Kidney tubule cell (primary cell): ENCODE measurements around the gene CEMIP.

ENCODE experiments used
- DNase-seq: peaks from one replicate; pipeline ENCODE4 v3.0.0-alpha.2; 2018; ENCODE audit warnings: low spot score

Gene CEMIP

DNA sequence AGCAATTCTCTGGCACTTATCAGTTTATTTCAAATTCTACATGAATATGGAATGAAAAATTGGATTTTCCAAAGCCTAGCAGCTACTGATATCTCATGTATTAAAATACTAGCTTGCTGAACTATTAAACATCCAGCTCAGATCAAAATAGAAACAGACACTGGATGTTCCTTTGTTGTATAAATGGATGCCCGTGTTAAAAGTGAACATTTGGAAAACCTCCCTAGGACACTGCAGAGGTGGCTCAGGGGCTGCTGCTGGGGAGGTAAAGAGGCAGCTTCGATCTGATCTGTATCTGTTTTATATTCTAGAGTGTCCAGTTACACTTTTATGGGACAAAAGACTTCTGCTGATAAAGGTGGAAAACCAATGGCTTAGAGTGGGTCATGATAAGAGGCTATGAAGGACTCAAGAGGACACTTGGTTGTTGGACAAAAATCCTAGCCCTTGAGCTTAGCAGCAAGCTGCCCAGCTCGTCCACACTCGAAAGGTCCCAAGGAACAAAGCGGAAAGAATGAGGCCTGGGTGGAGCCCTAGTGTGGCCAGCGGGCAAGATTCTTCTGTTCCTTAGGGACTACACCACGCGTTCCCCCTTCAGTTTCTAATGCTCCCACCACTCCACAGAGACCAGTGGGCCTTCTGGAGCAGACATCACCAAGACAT, 200.5 kb downstream of the CEMIP start:
- no peak for DNase-seq

- DNase-seq = no peak
These were observed 203.0 kb downstream of the CEMIP start for GRCh38 chr15:80982205-80982604.

DNA sequence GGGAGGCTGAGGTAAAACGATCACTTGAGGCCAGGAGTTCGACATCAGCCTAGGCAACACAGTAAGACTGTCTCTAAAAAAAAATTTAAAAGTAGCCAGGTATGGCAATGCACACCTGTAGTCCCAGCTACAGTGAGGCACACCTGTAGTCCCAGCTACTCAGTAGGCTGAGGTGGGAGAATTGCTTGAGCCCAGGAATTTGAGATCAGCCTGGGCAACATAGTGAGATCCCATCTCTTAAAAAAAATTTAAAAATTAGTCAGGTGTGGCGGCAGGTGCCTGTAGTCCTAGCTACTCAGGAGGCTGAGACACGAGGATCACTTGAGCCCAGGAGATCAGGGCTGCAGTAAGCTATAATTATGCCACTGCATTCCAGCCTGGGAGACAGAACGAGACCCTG, 203.7 kb downstream of the CEMIP start:
- DNase-seq = no peak

DNA sequence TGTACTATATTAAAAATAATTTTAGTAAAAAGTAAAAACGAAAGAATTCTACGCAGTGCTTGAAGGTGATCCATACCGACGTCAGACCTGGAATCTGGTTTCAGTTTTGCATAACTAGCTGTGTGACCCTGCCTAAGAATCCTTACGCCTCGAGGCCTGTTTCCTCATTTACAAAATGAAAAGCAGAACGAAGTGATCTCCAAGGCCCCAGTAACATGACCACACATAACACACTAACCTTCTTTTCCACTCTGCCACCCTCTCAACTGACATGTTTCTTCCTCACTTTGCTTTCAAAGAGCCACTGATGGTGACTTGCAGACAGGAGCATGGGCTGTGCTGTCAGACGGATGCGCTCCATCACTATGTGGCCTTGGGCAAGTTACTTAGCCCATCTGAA, 205.7 kb downstream of the CEMIP start:
- DNase-seq = no peak

GRCh38 chr15:80985981-80986380, 206.8 kb downstream of the CEMIP start:
- DNase-seq = no peak

DNA sequence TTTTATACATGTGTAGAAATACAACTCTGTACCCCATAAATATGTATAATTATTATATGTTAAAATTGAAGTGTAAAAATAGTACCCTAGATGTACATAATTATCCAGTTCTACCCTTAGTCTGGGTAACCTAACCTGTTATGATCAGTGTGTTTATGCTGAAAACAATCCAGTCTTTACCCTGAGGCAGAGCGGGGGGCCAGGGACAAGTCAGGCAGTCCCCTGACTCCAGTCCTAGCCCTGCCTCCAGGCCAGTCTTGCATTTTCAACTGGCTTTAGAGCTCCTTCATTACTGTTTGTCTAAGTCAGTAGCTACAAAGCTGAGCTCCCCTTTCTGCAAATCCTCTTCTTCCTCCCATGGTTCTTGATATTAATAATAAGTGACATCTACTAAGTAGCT, 207.3 kb downstream of the CEMIP start:
- no peak for DNase-seq

DNA sequence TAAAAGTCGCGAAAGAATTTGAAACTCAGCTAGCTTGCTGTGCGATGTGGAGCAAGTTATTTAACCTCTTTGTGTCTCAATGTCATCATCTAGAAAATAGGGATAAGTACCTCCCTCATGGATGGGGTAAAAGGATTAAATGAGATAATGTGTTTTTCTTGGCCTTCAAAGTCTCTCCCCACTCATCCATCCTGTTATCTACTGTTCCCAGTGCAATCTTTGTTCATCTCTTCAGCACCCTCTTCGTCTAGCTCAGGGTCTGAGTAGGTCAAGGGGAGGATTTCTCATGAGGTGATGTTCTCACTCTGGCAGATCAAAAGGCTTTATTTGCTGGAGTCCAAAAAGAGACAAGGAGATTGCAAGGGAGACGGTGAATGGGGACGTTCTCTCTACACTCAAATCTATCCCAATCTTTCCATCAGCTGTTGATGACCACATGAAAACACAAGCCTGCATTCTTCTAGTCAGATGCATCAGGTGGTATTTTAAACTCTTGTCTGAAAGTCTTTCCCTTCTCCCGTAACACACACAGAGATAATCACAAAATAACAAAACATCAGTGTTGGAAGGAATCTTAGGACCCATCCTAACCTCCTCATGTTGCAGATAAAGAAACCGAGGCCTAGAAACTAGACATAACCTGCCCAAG, 209.1 kb downstream of the CEMIP start:
- DNase-seq = no peak

DNA sequence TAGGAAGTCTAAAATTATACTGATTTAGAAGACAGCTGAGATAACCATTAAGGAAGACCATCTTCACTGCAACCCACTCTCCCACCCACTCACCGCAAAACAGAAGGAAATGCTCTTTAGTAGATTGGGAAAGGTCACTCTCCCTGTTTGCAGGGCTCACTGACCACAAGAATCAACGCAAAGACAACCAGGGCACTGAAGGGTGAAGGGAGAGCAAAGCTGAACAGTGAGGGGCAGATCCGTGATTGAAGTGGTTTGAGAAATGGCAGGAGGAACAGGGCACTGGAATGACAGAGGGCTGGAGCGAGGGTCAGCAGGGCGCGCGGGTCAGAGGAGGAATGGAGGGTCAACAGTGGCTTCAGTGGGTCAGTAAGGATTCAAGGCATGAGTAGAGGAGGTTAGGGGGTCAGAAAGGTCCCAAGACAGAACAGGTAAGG, 209.9 kb downstream of the CEMIP start:
- peak; percentile 47 for DNase-seq

DNA sequence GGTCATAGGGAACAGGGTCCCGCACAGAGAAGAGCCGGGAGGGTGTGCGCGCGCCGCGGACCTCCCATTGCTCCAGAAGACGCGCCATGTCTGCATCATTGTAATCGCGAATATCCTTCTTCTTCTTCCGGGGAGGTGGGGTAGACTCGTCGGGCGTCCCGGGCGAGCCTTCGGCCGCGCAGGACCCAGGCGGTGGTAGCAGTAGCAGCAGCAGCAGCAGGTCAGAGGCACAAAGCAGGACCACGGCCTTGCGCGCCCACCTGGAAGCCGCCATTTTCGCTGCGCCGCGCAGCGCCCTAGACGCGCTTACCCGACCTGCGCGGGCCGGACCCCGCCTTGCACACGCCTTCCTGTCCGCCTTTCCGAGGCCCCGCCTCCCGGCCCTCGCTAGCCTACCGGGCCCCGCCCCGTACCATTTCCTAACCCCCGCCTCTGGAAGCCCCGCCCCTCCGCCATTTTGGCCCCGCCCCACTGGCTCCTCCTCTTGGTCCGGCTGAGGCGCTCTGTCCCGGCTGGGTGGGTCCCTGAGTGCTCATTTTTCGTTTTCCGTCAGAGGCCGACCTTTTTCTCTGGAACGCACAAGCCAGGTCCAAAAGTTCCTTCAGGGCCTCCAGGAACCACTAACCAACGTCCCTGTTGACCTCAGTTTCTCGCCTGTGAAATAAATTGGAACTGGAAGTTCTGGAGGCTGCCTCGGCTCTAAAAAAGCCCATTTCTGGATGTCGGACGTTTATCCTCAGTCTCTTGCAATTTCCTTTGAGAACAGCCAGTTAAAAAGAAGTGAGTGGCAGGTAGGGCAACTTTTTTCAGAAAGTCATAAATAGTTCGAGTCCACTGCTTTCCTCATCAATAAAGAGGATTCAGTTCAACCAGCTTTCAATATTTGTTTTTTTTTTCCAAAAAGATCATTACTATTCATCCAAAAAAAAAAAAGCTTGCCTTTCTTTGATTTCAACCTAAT, 210.6 kb downstream of the CEMIP start, which contains the start of gene MESD:
MESD (minus strand) TSS at position 302 of the 961 bp plus-strand sequence; CDS start at position 274, 28 bp downstream.
- DNase-seq = peak; percentile 96

- peak; percentile 27 for DNase-seq
These were observed 211.8 kb downstream of the CEMIP start for GRCh38 chr15:80990955-80991354.

DNA sequence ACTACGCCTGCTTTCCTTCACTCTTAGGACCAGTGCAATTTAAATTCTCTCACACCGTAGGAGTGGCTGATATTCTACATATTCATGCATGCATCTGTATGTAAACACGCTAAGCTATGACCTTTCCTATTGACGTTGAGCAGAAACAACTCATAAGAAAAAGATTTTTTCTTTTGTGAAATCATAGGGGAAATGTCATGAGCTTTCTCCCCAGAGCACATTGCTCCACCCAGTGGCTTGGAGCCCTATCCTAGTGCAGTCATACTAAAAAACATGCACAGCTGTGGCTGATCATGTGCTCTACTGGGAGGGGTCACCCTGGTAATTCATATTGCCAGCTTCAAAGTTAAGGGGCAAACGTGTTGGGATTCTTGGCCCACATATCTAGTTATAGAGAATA, 212.3 kb downstream of the CEMIP start:
- DNase-seq = no peak

GRCh38 chr15:80992006-80992405, 212.8 kb downstream of the CEMIP start:
- DNase-seq = no peak

DNA sequence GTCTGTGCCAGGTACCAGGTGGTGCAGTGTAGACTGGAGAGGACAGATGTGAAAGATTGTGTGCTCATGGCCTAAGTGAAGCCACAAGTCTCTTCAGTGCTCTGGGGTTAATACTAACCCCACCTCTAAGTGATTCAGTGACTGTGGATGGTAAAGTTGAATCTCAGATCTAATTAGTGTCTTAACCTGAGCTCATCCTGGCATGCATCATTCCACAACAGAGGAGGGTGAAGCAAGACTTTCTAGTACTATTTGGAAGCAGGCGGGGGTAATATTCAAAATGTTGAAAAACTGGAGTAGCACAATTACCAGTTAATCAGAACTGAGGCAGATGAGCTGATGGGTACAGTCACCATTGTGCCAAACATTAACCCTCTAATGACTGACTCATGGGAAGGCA, 213.3 kb downstream of the CEMIP start:
- peak; percentile 50 for DNase-seq

- peak; percentile 30 for DNase-seq
These were observed 217.1 kb downstream of the CEMIP start for GRCh38 chr15:80996247-80996646.

DNA sequence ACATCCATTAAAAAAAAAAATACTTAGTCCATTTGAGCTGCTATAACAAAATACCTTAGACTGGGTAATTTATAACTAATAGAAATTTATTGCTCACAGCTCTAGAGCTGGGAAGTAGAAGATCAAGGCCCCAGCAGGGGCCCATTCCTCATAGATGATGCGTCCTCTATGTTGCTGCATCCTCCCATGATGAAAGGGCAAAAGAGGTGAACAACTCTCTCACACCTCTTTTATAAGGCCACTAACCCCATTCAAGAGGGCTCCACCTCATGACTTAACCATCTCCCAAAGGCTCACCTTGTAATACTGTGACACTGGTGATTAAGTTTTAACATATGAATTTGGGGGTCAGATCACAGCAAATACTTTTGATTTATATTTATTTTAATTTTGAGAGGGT, 218.5 kb downstream of the CEMIP start:
- peak; percentile 57 for DNase-seq

- DNase-seq = no peak
These were observed 219.1 kb downstream of the CEMIP start for GRCh38 chr15:80998251-80998650.

DNA sequence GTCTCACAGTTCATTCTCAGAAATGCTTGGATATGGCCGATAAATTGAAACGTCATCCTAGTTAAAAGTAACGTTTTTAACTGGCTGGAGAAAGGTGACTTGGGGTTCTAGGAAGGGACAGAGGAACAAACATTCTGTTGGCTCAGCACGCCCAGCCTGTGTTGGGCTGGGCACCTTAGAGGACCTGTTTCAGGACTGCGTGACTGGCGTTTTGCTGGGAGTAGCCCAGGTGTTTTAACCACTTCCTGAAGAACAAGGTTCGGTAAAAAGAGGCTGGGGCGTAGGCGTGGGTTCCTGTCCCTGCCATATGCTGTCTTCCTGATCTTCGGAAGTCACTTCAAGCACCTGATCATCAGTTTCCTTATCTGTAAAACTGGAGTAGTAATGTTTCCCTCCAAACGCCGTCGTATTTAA, 220.5 kb downstream of the CEMIP start:
- DNase-seq = peak; percentile 63

GRCh38 chr15:81000144-81000623, 221.0 kb downstream of the CEMIP start:
- peak; percentile 23 for DNase-seq

DNA sequence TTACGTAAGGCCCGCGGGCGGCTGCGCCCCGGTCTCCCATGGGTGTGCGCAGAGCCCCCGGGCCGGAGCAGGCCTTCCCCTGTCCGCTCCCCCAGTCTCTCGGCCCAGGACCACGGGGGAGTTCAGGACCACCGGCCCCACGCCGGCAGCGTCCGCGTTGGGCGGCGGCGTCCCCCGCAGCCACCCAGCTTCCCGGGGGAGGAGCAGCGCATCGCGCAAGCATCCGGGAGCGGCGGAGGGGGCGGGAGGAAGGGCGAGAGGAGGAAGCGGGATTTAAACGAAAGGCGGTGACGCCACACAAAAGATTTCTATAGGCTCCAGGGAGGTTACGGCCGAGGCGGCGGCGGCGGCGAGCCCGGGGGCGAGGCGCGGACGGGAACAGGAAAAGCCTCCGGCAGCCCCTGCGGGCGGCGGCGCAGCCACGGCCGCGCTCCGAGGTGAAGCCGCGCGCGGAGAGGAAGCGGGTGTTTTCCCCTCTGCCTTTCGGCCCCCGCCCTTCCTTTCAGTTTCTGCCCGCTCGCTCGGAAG, 221.5 kb downstream of the CEMIP start, which contains the start of gene TLNRD1:
TLNRD1 (plus strand) TSS at position 300 of the 528 bp plus-strand sequence. CDS start 1,349 bp downstream, outside the sequence.
- peak; percentile 95 for DNase-seq
